AG09309 (cell line): Measurements from ENCODE around the gene CHRNE.

ENCODE experiments used
- DNase-seq: peaks from one replicate; pipeline ENCODE4 v3.0.0-alpha.2; 2010; ENCODE audit warnings: low read depth
- H3K4me3 ChIP-seq: 2 replicates; pipeline ENCODE4 v1.5.1; 2011; ENCODE audit warnings: mild to moderate bottlenecking, low read depth, low read length, moderate library complexity; ENCODE audit not compliant: control insufficient read depth
- CTCF ChIP-seq: IDR thresholded peaks from 2 replicates; pipeline ENCODE4 v1.5.1; 2011; ENCODE audit warnings: mild to moderate bottlenecking, low read depth, low read length, inconsistent platforms; ENCODE audit not compliant: insufficient read depth, control insufficient read depth; ENCODE audit errors: missing control alignments

CHRNE gene

GRCh38 chr17:4948166-4948930, 45.5 kb upstream of the CHRNE start, which contains the start of gene PFN1:
Gene PFN1, minus strand, starts transcription at chr17:4948530. Its CDS starts 136 bp downstream, at chr17:4948394.
- peak within 1 kb of the TSS; percentile 88 for H3K4me3 ChIP-seq
- peak; percentile 74 for DNase-seq
- no peak for TF ChIP-seq CTCF

GRCh38 chr17:4947411-4948165, 44.7 kb upstream of the CHRNE start:
- H3K4me3 ChIP-seq: peak overlapping the region; percentile 88
- TF ChIP-seq CTCF: no peak
- no peak for DNase-seq

GRCh38 chr17:4947010-4947410, 44.1 kb upstream of the CHRNE start:
- no peak for TF ChIP-seq CTCF
- DNase-seq: no peak
- peak overlapping the region; percentile 88 for H3K4me3 ChIP-seq

- no peak for DNase-seq
- peak overlapping the region; percentile 88 for H3K4me3 ChIP-seq
- TF ChIP-seq CTCF: no peak
Measured at GRCh38 chr17:4946312-4946976, 43.5 kb upstream of the CHRNE start.

GRCh38 chr17:4945944-4946280, 43.0 kb upstream of the CHRNE start:
- H3K4me3 ChIP-seq: peak overlapping the region; percentile 88
- DNase-seq: no peak
- no peak for TF ChIP-seq CTCF

GRCh38 chr17:4945176-4945943, 42.5 kb upstream of the CHRNE start:
- no peak for TF ChIP-seq CTCF
- DNase-seq: peak; percentile 73
- H3K4me3 ChIP-seq: peak overlapping the region; percentile 88
